HepG2 (cell line): ENCODE results near the gene FREM3. TPM values are rescaled to one million over a fixed set of nuclear protein-coding genes. Genes with fewer than 3 reads are reported as not detected.

Source experiments
- ATF5 ChIP-seq: sonication (generic); formaldehyde crosslinking; IDR thresholded peaks from 2 replicates; pipeline ENCODE4 v1.4.0; 2020; ENCODE audit warnings: mild to moderate bottlenecking, low read depth, missing genetic modification reagents
- BATF2 ChIP-seq: sonication (generic); formaldehyde crosslinking; IDR thresholded peaks from 2 replicates; pipeline ENCODE4 v1.8.0; 2022; ENCODE audit warnings: mild to moderate bottlenecking, missing genetic modification reagents, moderate library complexity
- BORCS8-MEF2B ChIP-seq: sonication (generic); formaldehyde crosslinking; IDR thresholded peaks from 2 replicates; pipeline ENCODE4 v1.8.0; 2022; ENCODE audit warnings: mild to moderate bottlenecking, missing genetic modification reagents
- CHCHD3 ChIP-seq: sonication (generic); formaldehyde crosslinking; IDR thresholded peaks from 2 replicates; pipeline ENCODE4 v1.8.0; 2022; ENCODE audit warnings: mild to moderate bottlenecking, missing genetic modification reagents, moderate library complexity
- CREM ChIP-seq, 2 experiments: sonication (generic) in 1 of 2; formaldehyde crosslinking in 1 of 2; IDR thresholded peaks; 2 replicates each; pipeline versions ENCODE4 v1.4.0 to v1.6.1; 2016 to 2020; ENCODE audit warnings: antibody characterized with exemption in 1 of 2, mild to moderate bottlenecking in 1 of 2, missing genetic modification reagents in 1 of 2
- GABPB1 ChIP-seq: IDR thresholded peaks from 2 replicates; pipeline ENCODE4 v1.6.1; 2016; ENCODE audit warnings: mild to moderate bottlenecking, missing genetic modification reagents, moderate library complexity, missing compliant biosample characterization
- GPN1 ChIP-seq: sonication (generic); formaldehyde crosslinking; IDR thresholded peaks from 2 replicates; pipeline ENCODE4 v1.5.1; 2020; ENCODE audit warnings: missing genetic modification reagents, borderline replicate concordance
- MAF1 ChIP-seq: sonication (generic); formaldehyde crosslinking; IDR thresholded peaks from 2 replicates; pipeline ENCODE4 v1.5.0; 2020; ENCODE audit warnings: missing genetic modification reagents, borderline replicate concordance
- MAX ChIP-seq: IDR thresholded peaks from 2 replicates; pipeline ENCODE4 v1.6.1; 2012; ENCODE audit warnings: inconsistent platforms
- NFATC3 ChIP-seq: sonication (generic); formaldehyde crosslinking; IDR thresholded peaks from 2 replicates; pipeline ENCODE4 v1.5.1; 2020; ENCODE audit warnings: mild to moderate bottlenecking, missing genetic modification reagents
- POLR2A ChIP-seq, 2 experiments: IDR thresholded peaks; 2 replicates each; pipeline ENCODE4 v1.6.1; 2011; ENCODE audit warnings: low read depth in 2 of 2, low read length in 2 of 2, mild to moderate bottlenecking in 1 of 2, moderate library complexity in 1 of 2; ENCODE audit not compliant: insufficient read depth in 1 of 2
- PPARG ChIP-seq: conservative IDR thresholded peaks from 2 replicates; pipeline ENCODE4 v1.6.1; 2016; ENCODE audit warnings: missing biosample characterization, missing genetic modification reagents
- RARA ChIP-seq: IDR thresholded peaks from 2 replicates; pipeline ENCODE4 v1.6.1; 2016; ENCODE audit warnings: missing genetic modification reagents, missing compliant biosample characterization
- TAF1 ChIP-seq: sonication (generic); formaldehyde crosslinking; IDR thresholded peaks from 2 replicates; pipeline ENCODE4 v1.4.0; 2020; ENCODE audit warnings: missing genetic modification reagents
- YY1 ChIP-seq: IDR thresholded peaks from 2 replicates; pipeline ENCODE4 v1.6.1; 2011; ENCODE audit warnings: low read length, low read depth, moderate library complexity, mild to moderate bottlenecking; ENCODE audit not compliant: insufficient read depth, insufficient replicate concordance
- ZBTB4 ChIP-seq: sonication (generic); formaldehyde crosslinking; IDR thresholded peaks from 2 replicates; pipeline ENCODE4 v1.4.0; 2020; ENCODE audit warnings: missing genetic modification reagents, mild to moderate bottlenecking, borderline replicate concordance
- ZFY ChIP-seq: sonication (generic); formaldehyde crosslinking; IDR thresholded peaks from 2 replicates; pipeline ENCODE4 v1.4.0; 2020; ENCODE audit warnings: missing genetic modification reagents
- ZNF430 ChIP-seq: sonication (generic); formaldehyde crosslinking; IDR thresholded peaks from 2 replicates; pipeline ENCODE4 v1.9.0; 2021; ENCODE audit warnings: mild to moderate bottlenecking, missing genetic modification reagents
- ZNF616 ChIP-seq: sonication (generic); formaldehyde crosslinking; IDR thresholded peaks from 2 replicates; pipeline ENCODE4 v1.5.0; 2020; ENCODE audit warnings: low read depth, mild to moderate bottlenecking, missing genetic modification reagents
- ZNF737 ChIP-seq: sonication (generic); formaldehyde crosslinking; IDR thresholded peaks from 2 replicates; pipeline ENCODE4 v1.5.0; 2020; ENCODE audit warnings: missing genetic modification reagents, mild to moderate bottlenecking, borderline replicate concordance
- ZSCAN5A ChIP-seq: sonication (generic); formaldehyde crosslinking; IDR thresholded peaks from 2 replicates; pipeline ENCODE4 v1.8.0; 2022; ENCODE audit warnings: mild to moderate bottlenecking, missing genetic modification reagents, borderline replicate concordance
- polyA plus RNA-seq, 8 experiments: library from polyadenylated mRNA; depleted of rRNA in 3 of 8; stranded (reverse) in 7 of 8; unstranded in 1 of 8; fragments of >200 nt; fragmentation: Illumina TruSeq in 4 of 8; extraction: Trizol in 4 of 8; gene quantifications; 2 replicates each; pipeline versions ENCODE4 v1.2.1 to v1.2.3, GENCODE V29; 2011 to 2016; ENCODE audit warnings: low read depth in 4 of 8, missing spikeins in 1 of 8, mixed read lengths in 1 of 8; ENCODE audit not compliant: insufficient read depth in 1 of 8
- total RNA-seq, 5 experiments: library from RNA; depleted of rRNA; stranded (reverse); fragments of >200 nt; fragmentation: Illumina TruSeq; extraction: Trizol; gene quantifications; 2 replicates each; pipeline ENCODE4 v1.2.3, GENCODE V29; 2016; ENCODE audit warnings: low read depth in 1 of 5

The FREM3 gene
- total and polyA plus RNA-seq, 2 of the 13 experiments (the other 11 are each of a cell fraction or from before 2014, with no cell fraction given) = not detected

- TF ChIP-seq BATF2 (CRISPR knock-in tag) (no peak), ZNF737 (no peak), YY1 (peak; percentile 58), TAF1 (CRISPR knock-in tag) (peak; percentile 41; the same call in 1 of the 2 replicates), MAX (peak; percentile 25; the same call in 1 of the 2 replicates), GPN1 (CRISPR knock-in tag) (no peak), MAF1 (CRISPR knock-in tag) (no peak), CHCHD3 (CRISPR knock-in tag) (peak; percentile 39; the same call in 1 of the 2 replicates), NFATC3 (CRISPR knock-in tag) (0 out of 2 replicates have a peak, but pooled peaks have one; percentile 55), ZSCAN5A (no peak), ZNF616 (CRISPR knock-in tag) (no peak), ATF5 (no peak), ZBTB4 (CRISPR knock-in tag) (no peak), BORCS8-MEF2B (0 out of 2 replicates have a peak, but pooled peaks have one; percentile 17), POLR2A (IDR thresholded peaks at IDR 0.05; ENCODE audit: insufficient read depth in 1 of 2, low read depth in 2 of 2, low read length in 2 of 2) (peak; percentile 23 to 64; a peak in 2 of 4 replicates), ZNF430 (CRISPR knock-in tag) (no peak), ZFY (CRISPR knock-in tag) (peak; percentile 79), GABPB1 (peak; percentile 69), PPARG (CRISPR knock-in tag) (no peak), CREM (IDR thresholded peaks at IDR 0.05) (peak; percentile 63; the same call in 1 of the 2 replicates), CREM (CRISPR knock-in tag; IDR thresholded peaks at IDR 0.05) (no peak), RARA (CRISPR knock-in tag) (0 out of 2 replicates have a peak, but pooled peaks have one; percentile 14)
Observed at GRCh38 chr4:143558823-143559756, 141.4 kb downstream of the FREM3 start (continued).
